ENCODE data around the gene PRKCE.

The PRKCE gene

GRCh38 chr2:45844796-45845457 is 193.5 kb downstream of the PRKCE start:
- Histone ChIP-seq H3K27me3 (no peaks in the 10 kb centered on the region), H3K36me3 (peaks cover 9% of the 10 kb centered on the region), H3K4me1 (peaks cover 26% of the 10 kb centered on the region), H3K9me3 (no peaks in the 10 kb centered on the region), H3K4me3 (ENCODE audit: low read depth, low read length) (no peak overlapping the region)
- DNase-seq, result no peak
- TF ChIP-seq CTCF (IDR thresholded peaks at IDR 0.05; ENCODE audit: low read depth, low read length), result no peak

- Histone ChIP-seq H3K27me3 (no peaks in the 10 kb centered on the region), H3K9me3 (no peaks in the 10 kb centered on the region), H3K4me3 (ENCODE audit: low read depth, low read length) (no peak overlapping the region), H3K36me3 (peaks cover 9% of the 10 kb centered on the region), H3K4me1 (peaks cover 29% of the 10 kb centered on the region)
- no peak for TF ChIP-seq CTCF (IDR thresholded peaks at IDR 0.05; ENCODE audit: low read depth, low read length)
- no peak for DNase-seq
These were observed 194.1 kb downstream of the PRKCE start for GRCh38 chr2:45845566-45845965.

- Histone ChIP-seq H3K36me3 (peaks cover 8% of the 10 kb centered on the region), H3K27me3 (no peaks in the 10 kb centered on the region)
These were observed 198.2 kb downstream of the PRKCE start for GRCh38 chr2:45849491-45850283.

GRCh38 chr2:45850558-45850957 is 199.1 kb downstream of the PRKCE start:
- no peak overlapping the region for H3K4me3 ChIP-seq (ENCODE audit: low read depth, low read length)
- no peak for DNase-seq
- no peak for TF ChIP-seq CTCF (IDR thresholded peaks at IDR 0.05; ENCODE audit: low read depth, low read length)
- peaks cover 11% of the 10 kb centered on the region for H3K4me1 ChIP-seq
- H3K27me3 ChIP-seq, result no peaks in the 10 kb centered on the region
- peaks cover 6% of the 10 kb centered on the region for H3K36me3 ChIP-seq
- H3K9me3 ChIP-seq, result no peaks in the 10 kb centered on the region

More at GRCh38 chr2:45849491-45850283, 198.2 kb downstream of the PRKCE start:
- DNase-seq, result no peak
- Histone ChIP-seq H3K4me3 (ENCODE audit: low read depth, low read length) (no peak overlapping the region), H3K4me1 (peaks cover 12% of the 10 kb centered on the region), H3K9me3 (no peaks in the 10 kb centered on the region)
- TF ChIP-seq CTCF (IDR thresholded peaks at IDR 0.05; ENCODE audit: low read depth, low read length), result no peak

GRCh38 chr2:45851111-45851510 is 199.6 kb downstream of the PRKCE start:
- no peak for DNase-seq
- Histone ChIP-seq H3K27me3 (no peaks in the 10 kb centered on the region), H3K36me3 (peaks cover 3% of the 10 kb centered on the region), H3K9me3 (no peaks in the 10 kb centered on the region), H3K4me1 (peaks cover 11% of the 10 kb centered on the region), H3K4me3 (ENCODE audit: low read depth, low read length) (no peak overlapping the region)
- TF ChIP-seq CTCF (IDR thresholded peaks at IDR 0.05; ENCODE audit: low read depth, low read length), result no peak

All from BE2C (cell line).